H1 (cell line): Measurements from ENCODE around the gene RAD54L. TPM values are rescaled to one million over a fixed set of nuclear protein-coding genes. Genes with fewer than 3 reads are reported as not detected.

Source experiments
- CTCF ChIA-PET: fragments of 300-600 bp; sonication (Branson Sonifier 250); formaldehyde crosslinking; loops from one replicate; lab custom pipeline; 2021; ENCODE audit not compliant: partially characterized antibody; lab: Charles Lee
- POLR2A ChIA-PET: fragments of 300-600 bp; sonication (Branson Sonifier 250); formaldehyde crosslinking; loops from one replicate; lab custom pipeline; 2021; ENCODE audit warnings: inconsistent platforms; ENCODE audit not compliant: partially characterized antibody; lab: Charles Lee
- DNase-seq, 2 experiments: peaks; one replicate each; pipeline versions ENCODE4 v3.0.0 to v3.0.0-alpha.2; 2010 to 2022; ENCODE audit warnings: low spot score in 2 of 2, low read depth in 1 of 2, mixed read lengths in 1 of 2
- FAIRE-seq: peaks from 2 replicates; lab custom pipeline; 2011; peaks lifted over from hg19 to GRCh38; lab: Jason Lieb, UNC
- H2AFZ ChIP-seq: 2 replicates; pipeline ENCODE4 v1.8.1; 2012; ENCODE audit warnings: low read length, inconsistent platforms
- H2AK5ac ChIP-seq: 2 replicates; pipeline ENCODE4 v1.6.1; 2013; ENCODE audit warnings: low read depth, low read length
- H2BK120ac ChIP-seq: replicated peaks from 2 replicates; pipeline ENCODE3; 2013; ENCODE audit warnings: low read depth, low read length, inconsistent platforms
- H2BK12ac ChIP-seq: 2 replicates; pipeline ENCODE4 v1.6.1; 2013; ENCODE audit warnings: low read depth, low read length
- H2BK15ac ChIP-seq: 2 replicates; pipeline ENCODE4 v1.6.1; 2013; ENCODE audit warnings: low read length
- H2BK20ac ChIP-seq: 2 replicates; pipeline ENCODE4 v1.6.1; 2013; ENCODE audit warnings: low read length
- H2BK5ac ChIP-seq: 2 replicates; pipeline ENCODE4 v1.6.1; 2013; ENCODE audit warnings: low read depth, low read length
- H3K14ac ChIP-seq: 2 replicates; pipeline ENCODE4 v1.6.1; 2013; ENCODE audit warnings: inconsistent platforms; ENCODE audit not compliant: insufficient read length
- H3K18ac ChIP-seq: 2 replicates; pipeline ENCODE4 v1.6.1; 2013; ENCODE audit warnings: low read length; ENCODE audit errors: extremely low read depth
- H3K23ac ChIP-seq: 2 replicates; pipeline ENCODE4 v1.6.1; 2013; ENCODE audit warnings: inconsistent platforms; ENCODE audit not compliant: insufficient read length
- H3K23me2 ChIP-seq: 2 replicates; pipeline ENCODE4 v1.6.1; 2013; ENCODE audit warnings: low read depth, low read length
- H3K27ac ChIP-seq: 2 replicates; pipeline ENCODE4 v1.6.1; 2011; ENCODE audit warnings: low read depth, low read length, inconsistent platforms
- H3K27me3 ChIP-seq, 4 experiments: replicated peaks in 1 of 4; 1 replicate in 1 of 4; 2 replicates in 3 of 4; pipeline versions ENCODE4 v1.6.1 to v1.8.1; 2011 to 2013; ENCODE audit warnings: low read length in 3 of 4, mild to moderate bottlenecking in 3 of 4, inconsistent platforms in 2 of 4, mixed read lengths in 2 of 4, moderate library complexity in 1 of 4; ENCODE audit not compliant: control insufficient read depth in 3 of 4, insufficient read depth in 3 of 4; ENCODE audit errors: extremely low read depth in 1 of 4
- H3K36me3 ChIP-seq, 4 experiments: 2 replicates each; pipeline versions ENCODE4 v1.6.1 to v1.8.1; 2011 to 2013; ENCODE audit warnings: mild to moderate bottlenecking in 4 of 4, low read length in 3 of 4, moderate library complexity in 2 of 4, control low read depth in 1 of 4, inconsistent platforms in 1 of 4; ENCODE audit not compliant: insufficient read depth in 4 of 4, control insufficient read depth in 2 of 4
- H3K4ac ChIP-seq: replicated peaks from 2 replicates; pipeline ENCODE3; 2013; ENCODE audit warnings: low read length, low read depth, mixed read lengths, inconsistent platforms; ENCODE audit not compliant: insufficient read length
- H3K4me1 ChIP-seq, 4 experiments: replicated peaks in 1 of 4; 1 replicate in 1 of 4; 2 replicates in 3 of 4; pipeline versions ENCODE4 v1.6.1 to v1.8.1; 2011 to 2013; ENCODE audit warnings: low read length in 3 of 4, inconsistent platforms in 2 of 4, mixed read lengths in 1 of 4; ENCODE audit not compliant: insufficient read depth in 4 of 4, control insufficient read depth in 3 of 4
- H3K4me2 ChIP-seq, 2 experiments: 2 replicates each; pipeline versions ENCODE4 v1.6.1 to v1.8.1; 2011 to 2013; ENCODE audit warnings: low read depth in 2 of 2, low read length in 2 of 2, control low read depth in 1 of 2, inconsistent platforms in 1 of 2, mild to moderate bottlenecking in 1 of 2; ENCODE audit not compliant: insufficient read depth in 1 of 2
- H3K4me3 ChIP-seq, 4 experiments: fragments of 200-600, 300-600 bp in 1 of 4; sonication (generic), shearing (Covaris generic), sonication (Bioruptor Twin) in 1 of 4; 2 replicates each; pipeline versions ENCODE4 v1.5.1 to v1.8.1; 2011 to 2016; ENCODE audit warnings: low read length in 4 of 4, low read depth in 3 of 4, control low read depth in 2 of 4, inconsistent platforms in 2 of 4, mild to moderate bottlenecking in 2 of 4, mixed read lengths in 1 of 4, moderate library complexity in 1 of 4; ENCODE audit not compliant: insufficient read depth in 2 of 4; ENCODE audit errors: extremely low read depth in 1 of 4
- H3K56ac ChIP-seq: replicated peaks from 2 replicates; pipeline ENCODE3; 2013; ENCODE audit warnings: low read depth, mild to moderate bottlenecking, mixed read lengths, low read length, inconsistent platforms; ENCODE audit not compliant: insufficient read length
- H3K79me1 ChIP-seq: 2 replicates; pipeline ENCODE4 v1.6.1; 2013; ENCODE audit warnings: low read depth, low read length, control low read depth
- H3K79me2 ChIP-seq, 2 experiments: 2 replicates each; pipeline versions ENCODE4 v1.6.1 to v1.8.1; 2012 to 2013; ENCODE audit warnings: low read length in 2 of 2, mild to moderate bottlenecking in 2 of 2, inconsistent platforms in 1 of 2; ENCODE audit not compliant: insufficient read depth in 2 of 2, control insufficient read depth in 1 of 2
- H3K9ac ChIP-seq, 4 experiments: replicated peaks in 1 of 4; 1 replicate in 1 of 4; 2 replicates in 3 of 4; pipeline versions ENCODE4 v1.6.1 to v1.8.1; 2011 to 2013; ENCODE audit warnings: low read depth in 3 of 4, low read length in 3 of 4, control low read depth in 2 of 4, mild to moderate bottlenecking in 2 of 4, moderate library complexity in 2 of 4, inconsistent platforms in 1 of 4; ENCODE audit errors: extremely low read depth in 1 of 4
- H3K9me3 ChIP-seq, 2 experiments: 2 replicates each; pipeline versions ENCODE4 v1.6.1 to v1.8.1; 2012 to 2013; ENCODE audit warnings: mild to moderate bottlenecking in 2 of 2, moderate library complexity in 2 of 2, control low read depth in 1 of 2, inconsistent platforms in 1 of 2, low read depth in 1 of 2, low read length in 1 of 2, mixed read lengths in 1 of 2; ENCODE audit not compliant: insufficient read depth in 2 of 2
- H4K20me1 ChIP-seq, 2 experiments: replicated peaks in 1 of 2; 2 replicates each; pipeline versions ENCODE3 to v1.8.1; 2011 to 2013; ENCODE audit warnings: inconsistent platforms in 2 of 2, low read length in 2 of 2, mild to moderate bottlenecking in 1 of 2; ENCODE audit not compliant: insufficient read depth in 2 of 2, control insufficient read depth in 1 of 2
- H4K5ac ChIP-seq: 2 replicates; pipeline ENCODE4 v1.6.1; 2013; ENCODE audit warnings: low read length, low read depth, mixed read lengths, inconsistent platforms; ENCODE audit not compliant: insufficient read length
- H4K8ac ChIP-seq: 2 replicates; pipeline ENCODE4 v1.8.0; 2013; ENCODE audit warnings: mild to moderate bottlenecking, moderate library complexity, low read length, inconsistent platforms; ENCODE audit not compliant: insufficient read depth; ENCODE audit errors: extremely low read depth
- H4K91ac ChIP-seq: replicated peaks from 2 replicates; pipeline ENCODE3; 2013; ENCODE audit warnings: low read length, mixed read lengths, inconsistent platforms; ENCODE audit not compliant: insufficient read length
- ASH2L ChIP-seq: fragments of 200-600, 300-600 bp; sonication (generic); IDR thresholded peaks from one replicate; pipeline ENCODE4 v1.7.1; 2017; ENCODE audit warnings: low read length
- BRCA1 ChIP-seq: IDR thresholded peaks from 2 replicates; pipeline ENCODE4 v1.6.1; 2012; ENCODE audit warnings: low read depth, low read length, improper control_type of control experiment
- CHD1 ChIP-seq: IDR thresholded peaks from 2 replicates; pipeline ENCODE4 v1.6.1; 2012; ENCODE audit warnings: low read depth, low read length, improper control_type of control experiment
- JUN ChIP-seq: IDR thresholded peaks from 2 replicates; pipeline ENCODE4 v1.6.1; 2011; ENCODE audit warnings: low read depth, mild to moderate bottlenecking, improper control_type of control experiment, low read length
- JUND ChIP-seq: IDR thresholded peaks from 2 replicates; pipeline ENCODE4 v1.6.1; 2011; ENCODE audit warnings: mild to moderate bottlenecking, improper control_type of control experiment, low read length
- POLR2AphosphoS5 ChIP-seq: IDR thresholded peaks from 2 replicates; pipeline ENCODE4 v1.6.1; 2011; ENCODE audit warnings: low read depth, low read length
- SP2 ChIP-seq: IDR thresholded peaks from 2 replicates; pipeline ENCODE4 v1.6.1; 2012; ENCODE audit warnings: mild to moderate bottlenecking, low read length, inconsistent platforms
- SP4 ChIP-seq: IDR thresholded peaks from 2 replicates; pipeline ENCODE4 v1.6.1; 2012; ENCODE audit warnings: low read length, inconsistent platforms
- WGBS, 2 experiments: shearing (Covaris generic) in 1 of 2; methylation state at CpG; one replicate each; pipeline versions ENCODE4 v1.1.6 to v1.1.7; 2013 to 2015; ENCODE audit warnings: low lambda C conversion rate in 2 of 2, mixed read lengths in 2 of 2, inconsistent platforms in 1 of 2, low coverage in 1 of 2, missing lambda C conversion rate in 1 of 2; ENCODE audit not compliant: insufficient replicate concordance in 2 of 2, insufficient coverage in 1 of 2, insufficient read length in 1 of 2; ENCODE audit errors: extremely low coverage in 1 of 2, missing lambda C conversion rate in 1 of 2; 5-methylcytosine and 5-hydroxymethylcytosine counted together
- polyA plus RNA-seq, 7 experiments: library from polyadenylated mRNA; depleted of rRNA in 3 of 7; stranded (reverse) in 5 of 7; unstranded in 2 of 7; fragments of >200 nt in 5 of 7; fragments of 200-250 nt in 2 of 7; gene quantifications; 1 replicate in 5 of 7; 2 replicates in 1 of 7; 4 replicates in 1 of 7; pipeline versions ENCODE4 v1.2.1 to v1.2.3, GENCODE V29; 2011 to 2013; ENCODE audit warnings: missing spikeins in 2 of 7, mixed read lengths in 2 of 7
- total RNA-seq: library from RNA; stranded (reverse); fragmentation: NEBNext Ultra II Directional; extraction: Animal tissue kit (Norgen Biotek cat#: 25700); gene quantifications from 2 replicates; pipeline ENCODE4 v1.2.1, GENCODE V29; 2021
- TF ChIP-seq, protein P1 (sequence below): IDR thresholded peaks from 2 replicates; pipeline ENCODE4 v1.6.1; 2012; ENCODE audit warnings: inconsistent platforms
- TF ChIP-seq, protein P2 (sequence below): IDR thresholded peaks from 2 replicates; pipeline ENCODE4 v1.6.1; 2012; ENCODE audit warnings: low read length, inconsistent platforms

Gene RAD54L
- total and polyA plus RNA-seq, 2 of the 8 experiments (the other 6 are each of a cell fraction or from before 2014, with no cell fraction given), result 43.5 to 50.3 TPM

DNA sequence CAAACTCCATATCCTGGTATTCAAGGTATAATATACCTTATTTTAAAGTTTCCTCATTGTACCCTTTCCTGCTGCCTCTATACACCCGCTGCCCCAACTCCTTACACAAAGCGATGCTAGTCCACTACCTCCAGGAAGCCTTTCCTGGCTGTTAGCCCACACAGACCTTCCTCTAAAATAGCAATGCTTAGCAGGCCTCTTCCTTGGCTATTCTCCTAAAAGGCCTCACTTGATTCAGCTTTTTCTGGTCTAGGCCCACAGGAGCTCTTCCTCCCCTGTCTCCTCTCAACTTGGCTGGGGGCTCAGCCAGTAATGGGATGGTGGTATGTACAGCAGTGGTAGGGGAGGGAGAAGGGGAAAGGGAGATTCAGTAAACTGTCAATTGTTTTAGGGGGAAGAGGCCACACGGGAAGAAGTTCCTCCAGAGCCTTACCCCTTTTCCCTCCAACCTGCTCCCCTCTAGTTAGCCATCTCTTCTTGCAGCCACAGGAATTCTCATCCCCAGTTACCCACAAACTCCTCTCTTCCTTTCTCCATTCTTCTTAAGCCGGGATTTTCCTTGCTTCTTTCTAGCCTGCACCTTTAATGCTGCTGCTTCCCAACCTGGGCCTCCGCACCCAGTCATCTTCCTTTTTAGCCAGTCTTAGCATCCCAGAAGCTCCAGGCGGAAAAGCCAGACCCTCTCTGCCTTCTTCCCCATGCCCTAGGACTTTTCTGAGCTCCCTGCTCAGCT, 53.3 kb downstream of the RAD54L start:
- Histone ChIP-seq H3K27ac (0 out of 2 replicates have a peak overlapping the region, but pooled peaks have one; percentile 43), H3K4me2 (peak overlapping the region; percentile 80 to 91)
- CTCF ChIA-PET, result interaction anchor here (0.6 to 1.6 kb wide), 7 partner anchors 16 to 64 kb away, joined by 3 to 5 read pairs (median 4); no protein-coding TSS in a partner anchor
- no peak for TF ChIP-seq BRCA1
- no peak for TF ChIP-seq JUN
- TF ChIP-seq JUND, result no peak
- TF ChIP-seq SP4, result no peak
- TF ChIP-seq, protein P1, sequence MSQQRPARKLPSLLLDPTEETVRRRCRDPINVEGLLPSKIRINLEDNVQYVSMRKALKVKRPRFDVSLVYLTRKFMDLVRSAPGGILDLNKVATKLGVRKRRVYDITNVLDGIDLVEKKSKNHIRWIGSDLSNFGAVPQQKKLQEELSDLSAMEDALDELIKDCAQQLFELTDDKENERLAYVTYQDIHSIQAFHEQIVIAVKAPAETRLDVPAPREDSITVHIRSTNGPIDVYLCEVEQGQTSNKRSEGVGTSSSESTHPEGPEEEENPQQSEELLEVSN, result no peak
- no peak for TF ChIP-seq ASH2L
- TF ChIP-seq CHD1, result no peak
- TF ChIP-seq, protein P2, sequence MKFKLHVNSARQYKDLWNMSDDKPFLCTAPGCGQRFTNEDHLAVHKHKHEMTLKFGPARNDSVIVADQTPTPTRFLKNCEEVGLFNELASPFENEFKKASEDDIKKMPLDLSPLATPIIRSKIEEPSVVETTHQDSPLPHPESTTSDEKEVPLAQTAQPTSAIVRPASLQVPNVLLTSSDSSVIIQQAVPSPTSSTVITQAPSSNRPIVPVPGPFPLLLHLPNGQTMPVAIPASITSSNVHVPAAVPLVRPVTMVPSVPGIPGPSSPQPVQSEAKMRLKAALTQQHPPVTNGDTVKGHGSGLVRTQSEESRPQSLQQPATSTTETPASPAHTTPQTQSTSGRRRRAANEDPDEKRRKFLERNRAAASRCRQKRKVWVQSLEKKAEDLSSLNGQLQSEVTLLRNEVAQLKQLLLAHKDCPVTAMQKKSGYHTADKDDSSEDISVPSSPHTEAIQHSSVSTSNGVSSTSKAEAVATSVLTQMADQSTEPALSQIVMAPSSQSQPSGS, result no peak
- TF ChIP-seq POLR2AphosphoS5, result no peak
- TF ChIP-seq SP2, result no peak

More for the DNA sequence above, 53.3 kb downstream of the RAD54L start:
- H2AFZ ChIP-seq, result no peak overlapping the region
- no peak overlapping the region for H2AK5ac ChIP-seq
- DNase-seq (no peak), FAIRE-seq (no peak)
- H4K5ac ChIP-seq, result no peak overlapping the region
- H3K18ac ChIP-seq, result peak overlapping the region; percentile 72; the same call in 1 of the 2 replicates
- H4K91ac ChIP-seq, result no peak overlapping the region
- H2BK120ac ChIP-seq, result no peak overlapping the region
- no peak overlapping the region for H3K14ac ChIP-seq
- H3K23me2 ChIP-seq, result peaks cover 8% of the 10 kb centered on the region; the same call in 1 of the 2 replicates
- peak overlapping the region; percentile 52; the same call in 1 of the 2 replicates for H2BK12ac ChIP-seq
- no peak overlapping the region for H2BK20ac ChIP-seq
- peaks cover 5 to 12% (median 8%) of the 10 kb centered on the region in 4 experiments for H3K4me1 ChIP-seq
- peaks cover 17 to 65% of the 10 kb centered on the region in 2 experiments for H3K79me2 ChIP-seq
- H3K27me3 ChIP-seq, result no peaks in the 10 kb centered on the region
- H3K23ac ChIP-seq, result no peak overlapping the region
- peaks cover 0 to 23% (median 12%) of the 10 kb centered on the region in 4 experiments; a peak in 6 of 8 replicates for H3K36me3 ChIP-seq
- no peaks in the 10 kb centered on the region for H3K79me1 ChIP-seq
- no peak overlapping the region for H3K56ac ChIP-seq
- no peaks in the 10 kb centered on the region for H3K9me3 ChIP-seq
- no peak overlapping the region for H2BK15ac ChIP-seq
- WGBS, 2 experiments, result 85% methylated on average over 6 of the region's 6 CpGs; no CpG with 5 or more reads in 1 of the 2 experiments
- no peaks in the 10 kb centered on the region for H4K20me1 ChIP-seq
- H2BK5ac ChIP-seq, result peak overlapping the region; percentile 71; the same call in 1 of the 2 replicates
- H4K8ac ChIP-seq, result no peak overlapping the region
- H3K4me3 ChIP-seq, result peak overlapping the region; percentile 84 to 97 (median 90); a peak in 5 of 8 replicates
- peak overlapping the region in 3 of 4 experiments; percentile 8 to 87 (median 84); a peak in 5 of 7 replicates for H3K9ac ChIP-seq
- POLR2A ChIA-PET, result interaction anchor here (0.6 to 33.1 kb wide), 8 partner anchors 8 to 902 kb away, joined by 3 to 689 read pairs (median 6); partner anchors contain the start of gene RAD54L
- H3K4ac ChIP-seq, result peak overlapping the region; percentile 70
